ENCODE results near the gene WDR64.

The WDR64 gene

DNA sequence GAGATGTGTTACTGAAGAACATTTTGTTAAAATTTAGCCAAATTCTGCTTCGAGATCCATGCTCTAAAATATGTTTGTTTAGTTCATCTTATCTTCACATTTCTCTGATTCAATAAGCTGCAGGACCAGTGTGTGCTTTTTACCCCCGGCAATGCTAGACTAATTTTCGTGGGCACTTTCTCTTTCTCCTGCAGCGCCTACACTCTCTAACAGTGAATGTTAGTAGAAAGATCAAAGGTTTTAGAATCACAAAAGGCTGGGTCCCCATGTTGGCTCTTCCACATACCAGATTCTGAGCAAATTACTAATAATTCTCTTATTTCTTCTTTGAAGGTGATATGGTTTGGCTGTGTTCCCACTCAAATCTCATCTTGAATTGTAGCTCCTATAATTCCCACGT lies 20.4 kb upstream of the WDR64 start:
- no peak for DNase-seq (ENCODE audit: low read depth in 2 of 2)

DNA sequence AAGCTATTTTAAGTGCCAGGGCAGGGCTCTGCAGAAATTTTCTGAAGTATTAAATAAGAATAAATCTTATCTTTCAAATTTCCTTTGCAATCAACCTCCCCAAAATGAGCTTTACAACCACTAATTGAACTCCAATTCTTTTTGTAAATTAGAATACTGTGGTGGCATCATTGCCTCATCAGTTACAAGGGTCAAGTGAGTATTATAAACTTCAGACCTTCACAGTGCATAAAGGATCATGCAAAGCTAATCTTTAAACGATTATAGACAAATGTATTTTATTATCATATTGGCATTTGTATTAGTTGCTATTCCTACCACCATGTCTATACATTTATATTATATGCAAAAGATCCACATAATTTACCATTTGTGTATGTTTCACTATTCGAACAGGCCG lies 19.1 kb upstream of the WDR64 start:
- no peak for DNase-seq (ENCODE audit: low read depth in 2 of 2)

DNA sequence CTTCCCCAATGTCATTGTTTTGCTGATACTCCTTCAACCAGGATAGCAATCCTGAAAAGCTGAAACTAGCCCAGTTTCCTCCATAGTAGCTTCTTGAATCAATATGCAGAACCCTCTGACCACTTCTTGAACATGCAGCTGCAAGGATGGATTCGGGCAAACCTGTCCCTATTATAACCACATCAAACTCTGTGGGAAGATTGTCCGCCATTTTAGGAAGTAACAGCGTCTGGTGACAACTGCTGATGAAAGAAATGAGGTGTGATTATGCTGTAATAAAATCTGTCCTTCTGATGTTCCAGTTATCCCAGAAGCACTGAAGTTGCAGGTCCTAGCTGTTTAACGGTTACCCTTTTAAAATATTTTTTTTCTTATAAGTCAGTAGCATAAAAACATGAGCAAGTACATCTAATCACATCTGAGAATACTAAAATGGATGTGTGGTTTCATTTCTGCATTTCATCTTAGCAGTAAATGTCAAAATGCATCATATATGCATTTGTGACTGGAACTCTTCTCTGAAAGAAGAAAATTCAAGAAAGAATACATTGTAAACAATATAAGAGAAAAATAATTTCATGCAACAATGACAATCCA lies 16.4 kb upstream of the WDR64 start:
- no peak for DNase-seq (ENCODE audit: low read depth in 2 of 2)

DNA sequence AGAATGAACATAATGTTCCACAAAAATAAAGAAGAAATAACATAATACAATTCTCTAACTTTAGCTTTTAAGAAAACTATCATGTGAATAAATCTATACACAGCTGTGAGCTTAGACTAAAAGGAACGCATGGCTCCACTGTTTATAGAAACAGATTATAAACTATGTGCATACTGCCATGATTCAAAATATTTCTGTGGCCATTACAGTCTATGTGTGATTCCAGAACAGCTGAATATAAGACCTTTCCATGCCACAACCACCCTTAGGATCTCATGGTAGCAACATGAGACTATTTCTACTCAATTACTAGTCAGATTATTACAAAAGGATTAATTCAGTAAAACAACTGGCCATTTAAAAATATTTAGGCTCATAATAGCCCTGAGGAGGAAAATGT lies 15.8 kb upstream of the WDR64 start:
- no peak for DNase-seq (ENCODE audit: low read depth in 2 of 2)

DNA sequence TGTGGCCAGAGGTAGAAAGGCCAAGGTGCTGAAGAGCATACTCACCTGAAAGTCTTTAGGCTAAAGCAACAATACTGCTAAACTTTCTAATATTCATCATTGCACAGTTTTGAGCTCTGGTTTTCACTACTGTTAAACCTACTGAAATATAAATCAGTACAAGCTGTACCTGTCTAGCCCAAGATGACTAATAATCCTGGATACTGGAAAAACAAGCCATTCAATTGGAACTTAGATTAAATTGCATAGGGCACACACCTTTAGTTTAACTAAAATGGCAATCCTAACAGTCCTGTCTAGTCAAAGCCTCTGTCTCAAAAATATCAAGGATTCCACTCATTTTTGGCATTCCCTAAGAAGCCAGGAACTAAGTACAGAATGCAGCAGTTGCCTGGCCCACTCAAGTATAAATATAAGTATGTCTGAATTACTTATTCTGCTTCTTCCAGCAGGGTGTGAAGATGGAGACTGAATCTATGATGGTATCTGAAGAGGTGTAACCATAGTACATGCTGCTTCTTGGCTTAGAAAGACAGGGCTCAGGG lies 15.0 kb upstream of the WDR64 start:
- no peak for DNase-seq (ENCODE audit: low read depth in 2 of 2)

DNA sequence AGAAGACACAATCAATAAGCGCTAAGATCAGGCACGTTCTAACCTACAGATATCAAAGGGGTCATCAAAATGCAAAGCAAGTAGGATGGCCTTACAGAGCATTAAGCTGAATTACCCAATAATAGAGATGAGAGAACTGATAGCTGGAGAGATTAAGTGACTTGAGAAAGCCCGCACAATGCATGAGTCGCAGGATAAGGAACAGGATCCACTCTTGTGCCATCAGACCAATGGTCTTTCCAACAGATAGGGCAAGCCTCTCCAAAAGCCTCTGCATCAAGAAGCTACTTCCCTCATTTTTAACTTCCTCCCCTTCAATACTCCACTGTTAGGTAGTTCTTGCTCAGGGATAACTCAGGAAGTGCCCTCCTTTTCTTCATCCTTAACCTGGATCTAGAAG lies 14.5 kb upstream of the WDR64 start:
- DNase-seq (ENCODE audit: low read depth in 2 of 2) = no peak

DNA sequence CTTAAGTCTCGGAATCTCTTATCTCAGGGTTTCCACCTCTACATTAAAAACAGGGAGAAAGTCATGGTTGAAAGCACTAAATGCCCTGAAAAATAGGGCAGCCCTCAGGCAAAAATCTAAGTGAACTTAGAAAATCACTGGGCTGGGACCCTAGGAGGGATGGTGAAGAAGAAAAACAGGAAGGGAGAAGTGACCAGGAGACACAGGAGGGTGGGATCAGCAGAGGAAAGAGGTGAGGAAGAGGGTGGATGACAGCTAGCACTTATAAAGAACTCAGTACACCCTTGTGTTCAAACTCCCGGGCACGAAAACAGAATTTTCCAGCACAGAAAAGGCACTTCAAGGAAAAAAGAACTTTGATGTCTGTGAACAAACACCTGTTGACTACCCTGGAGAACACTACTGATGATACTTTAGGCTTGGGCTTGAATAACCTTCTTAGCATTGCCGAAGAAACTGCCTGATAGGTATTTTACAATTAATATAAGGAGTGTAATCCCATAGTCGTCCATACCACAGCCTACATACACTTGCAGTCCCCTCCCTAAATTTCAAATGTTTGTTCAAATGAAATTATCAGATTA lies 13.9 kb upstream of the WDR64 start:
- DNase-seq (ENCODE audit: low read depth in 2 of 2) = no peak

DNA sequence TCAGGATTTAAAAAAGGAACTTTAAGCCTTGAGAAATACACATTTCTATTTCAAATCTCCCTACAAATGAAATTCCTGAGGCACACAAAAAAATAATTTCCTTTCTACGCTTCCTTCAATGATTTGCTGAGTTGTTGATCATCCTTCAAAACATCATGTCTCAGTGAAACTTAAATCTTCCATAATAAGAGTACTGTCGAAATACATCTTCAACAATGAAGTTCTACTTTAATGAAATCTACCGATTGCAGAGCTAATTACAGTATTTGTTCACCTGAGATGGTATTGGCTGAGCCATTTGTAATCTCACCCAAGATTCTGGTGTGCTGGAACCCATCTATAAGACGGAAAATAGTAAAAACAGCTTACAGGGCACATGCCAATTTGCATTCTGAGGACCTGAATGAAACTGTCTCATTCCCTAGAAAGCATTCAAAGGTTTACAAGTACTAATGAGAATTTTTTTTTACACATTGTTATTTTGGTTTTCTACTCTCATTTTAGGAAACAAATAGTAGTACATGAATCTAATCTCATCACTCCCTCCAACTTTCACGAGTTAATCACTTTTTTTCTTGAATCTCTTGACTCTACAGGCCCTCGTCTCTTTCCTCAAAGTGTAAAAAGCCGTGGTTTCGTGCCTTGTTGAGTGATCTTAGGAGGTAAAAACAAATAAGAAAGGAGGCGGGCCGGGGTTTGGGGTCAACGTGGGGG lies 13.0 kb upstream of the WDR64 start:
- no peak for DNase-seq (ENCODE audit: low read depth in 2 of 2)

DNA sequence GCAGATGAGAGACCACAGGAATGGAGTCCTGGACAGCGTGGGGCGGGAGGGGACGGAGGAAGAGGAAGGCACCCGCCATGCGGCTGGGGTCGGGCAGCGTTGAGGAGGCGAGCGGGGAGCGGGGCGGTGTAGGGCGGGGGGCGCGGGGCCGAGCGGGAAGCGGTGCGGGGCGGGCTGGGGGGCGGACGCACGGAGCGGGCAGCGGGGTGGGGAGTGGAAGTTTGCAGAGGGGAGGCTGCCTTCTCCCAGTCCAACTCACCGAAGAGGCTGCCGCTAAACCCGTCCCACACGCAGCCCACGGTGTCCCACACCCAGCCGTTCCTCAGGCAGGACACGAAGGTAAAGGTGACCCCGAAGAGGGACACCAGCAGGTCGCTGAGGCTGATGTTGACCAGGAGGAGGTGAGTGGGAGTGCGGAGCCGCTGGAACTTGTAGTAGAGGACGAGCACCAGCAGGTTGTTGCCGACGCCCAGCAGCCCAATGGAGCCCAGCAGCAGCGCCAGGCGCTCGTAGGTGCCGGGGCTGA lies 12.4 kb upstream of the WDR64 start:
- peak in 1 of 2 donors; percentile 25 for DNase-seq (ENCODE audit: low read depth in 2 of 2)

DNA sequence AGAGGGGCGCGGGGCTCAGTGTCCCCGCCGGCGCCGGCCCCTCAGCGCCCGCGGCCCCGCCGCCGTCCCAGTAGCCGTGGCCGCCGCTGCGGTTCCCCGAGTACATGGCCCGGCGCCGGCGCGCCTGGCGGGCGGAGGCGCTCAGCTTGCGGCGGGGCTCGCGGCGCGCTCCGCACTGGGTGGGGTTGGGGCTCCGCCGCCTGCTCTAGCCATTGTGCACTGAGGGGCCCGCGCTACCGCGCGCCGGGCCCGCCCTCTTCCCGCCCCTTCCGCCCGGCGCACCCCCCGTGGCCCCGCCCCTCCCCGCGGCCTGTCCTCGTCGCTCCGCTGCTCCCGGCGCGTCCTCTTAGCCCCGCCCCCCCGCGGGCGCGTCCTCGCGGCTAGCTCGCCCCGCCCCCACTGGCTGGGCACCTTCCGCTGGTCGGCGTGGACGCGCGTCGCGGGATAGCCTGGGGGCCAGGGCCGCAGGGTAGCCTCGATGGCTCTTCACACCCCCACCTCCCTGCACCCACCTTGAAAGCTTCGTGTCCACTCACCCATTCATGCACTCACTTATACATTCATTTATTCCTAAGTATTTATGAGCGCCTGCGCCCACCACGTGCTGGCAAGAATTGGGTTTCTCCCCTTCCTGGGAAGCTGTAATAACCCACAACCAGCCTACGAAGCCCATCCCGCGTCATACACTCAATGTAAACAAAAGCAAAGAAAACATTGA lies 11.8 kb upstream of the WDR64 start, which contains the start of the genes CHML and OPN3:
Gene CHML (minus strand): TSS at position 221 of the 718 bp plus-strand sequence. CDS start 4,603 bp downstream, outside the sequence.
Gene OPN3 (minus strand): TSS at position 221 of the 718 bp plus-strand sequence. CDS start 115 bp downstream, at position 106.
- DNase-seq (ENCODE audit: low read depth in 2 of 2) = peak; percentile 88 to 93

DNA sequence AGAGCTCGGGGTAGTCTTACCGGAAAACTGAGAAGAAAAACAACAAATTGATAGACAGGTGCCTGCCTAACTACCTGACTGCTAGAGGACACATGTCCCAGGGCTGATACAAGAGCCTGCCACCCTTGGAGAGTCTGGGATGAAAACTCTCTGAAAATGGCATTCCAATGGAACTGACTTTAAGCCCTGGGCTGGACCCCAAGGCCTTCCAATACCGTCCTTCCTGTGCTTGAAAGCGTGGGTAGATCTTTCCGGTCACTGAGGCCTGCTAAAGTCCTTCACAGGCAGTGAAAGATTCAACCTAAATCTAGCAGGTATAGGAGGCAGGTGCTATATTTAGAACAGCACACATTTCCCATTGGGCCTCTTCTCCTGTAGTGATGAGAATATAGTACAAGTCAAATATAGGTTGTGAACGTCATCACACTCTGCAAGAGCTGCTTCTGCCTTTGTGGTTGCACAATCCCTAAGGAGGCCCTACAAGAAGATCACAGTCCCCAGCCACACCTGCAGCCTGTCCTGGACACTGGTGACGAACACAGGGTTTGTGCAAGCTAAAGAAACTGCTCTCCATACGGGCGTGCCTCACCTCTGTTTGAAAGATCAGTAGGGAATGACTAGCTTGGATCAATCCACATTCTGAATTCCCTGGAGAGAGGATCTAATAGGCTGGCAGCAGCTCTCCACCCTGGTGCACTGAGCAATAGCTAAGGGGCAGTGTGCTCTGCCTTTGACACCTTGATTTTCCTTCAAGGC lies 11.0 kb upstream of the WDR64 start:
- no peak for DNase-seq (ENCODE audit: low read depth in 2 of 2)

DNA sequence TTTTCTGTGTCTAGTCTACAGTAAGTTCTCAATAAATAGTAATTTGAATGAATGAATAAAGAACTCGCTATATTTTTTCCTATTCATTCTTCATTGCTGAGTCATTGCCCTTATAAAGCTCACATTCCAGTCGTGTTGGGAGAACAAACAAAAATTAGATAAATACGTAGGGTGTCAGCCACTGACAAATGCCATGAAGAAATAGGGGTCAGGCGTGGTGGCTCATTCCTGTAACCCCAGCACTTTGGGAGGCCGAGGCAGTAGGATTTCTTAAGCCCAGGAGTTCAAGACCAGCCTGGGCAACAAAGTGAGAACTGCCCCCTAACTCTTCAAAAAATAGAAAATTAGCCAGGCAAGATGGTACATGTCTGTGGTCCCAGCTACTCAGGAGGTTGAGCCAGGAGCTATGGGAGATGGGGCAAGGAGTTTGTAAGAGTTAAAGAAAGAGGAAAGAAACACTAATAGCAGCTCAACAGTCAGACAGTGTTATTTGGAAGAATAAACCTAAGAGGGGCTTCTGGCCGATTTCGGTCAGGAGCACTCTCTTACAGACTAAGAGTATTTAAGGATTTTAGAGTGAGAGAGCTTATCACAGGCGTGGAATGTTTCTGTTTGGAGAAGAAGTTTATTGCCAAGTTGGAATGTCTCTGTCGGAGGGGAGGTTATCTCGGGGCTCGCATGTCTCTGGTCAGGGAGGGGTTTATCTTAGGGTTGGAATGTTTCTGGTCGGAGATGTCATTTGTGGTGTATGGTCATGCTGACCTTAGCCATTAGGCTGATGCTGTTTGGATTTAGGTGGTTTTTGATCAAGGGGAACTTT lies 10.1 kb upstream of the WDR64 start:
- no peak for DNase-seq (ENCODE audit: low read depth in 2 of 2)

DNA sequence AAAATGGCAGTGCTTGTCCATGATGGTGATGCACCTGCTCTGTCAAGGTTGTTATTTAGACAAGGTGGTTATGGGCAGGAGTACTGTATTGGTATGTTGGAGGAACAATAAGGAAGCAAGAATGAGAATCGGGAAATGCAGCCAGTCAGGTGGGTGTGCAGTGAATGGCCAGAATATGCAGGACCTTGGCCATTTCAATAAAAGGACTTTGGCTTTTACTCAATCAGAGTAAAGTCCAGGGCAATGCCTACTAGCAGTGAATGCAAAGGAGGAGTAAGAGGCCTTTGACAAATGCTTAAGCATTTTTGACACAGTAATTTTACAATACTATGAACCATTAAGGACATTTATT lies 9.5 kb upstream of the WDR64 start:
- DNase-seq (ENCODE audit: low read depth in 2 of 2) = no peak

DNA sequence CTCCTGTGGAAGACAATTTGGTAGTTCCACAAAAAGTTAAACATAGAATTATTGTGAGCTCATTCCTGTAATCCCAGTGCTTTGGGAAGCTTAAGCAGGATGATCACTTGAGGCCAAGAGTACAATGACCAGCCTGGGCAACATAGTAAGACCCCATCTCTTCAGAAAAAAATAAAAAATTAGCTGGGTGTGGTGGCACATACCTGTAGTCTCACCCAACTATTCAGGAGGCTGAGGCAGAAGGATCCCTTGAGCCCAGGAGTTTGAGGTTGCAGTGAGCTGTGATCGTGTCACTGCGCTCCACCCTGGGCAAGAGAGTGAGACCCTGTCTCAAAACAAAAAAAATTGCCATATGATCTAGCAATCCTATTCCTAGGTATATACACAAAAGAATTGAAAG lies 7.8 kb upstream of the WDR64 start:
- DNase-seq (ENCODE audit: low read depth in 2 of 2) = no peak

DNA sequence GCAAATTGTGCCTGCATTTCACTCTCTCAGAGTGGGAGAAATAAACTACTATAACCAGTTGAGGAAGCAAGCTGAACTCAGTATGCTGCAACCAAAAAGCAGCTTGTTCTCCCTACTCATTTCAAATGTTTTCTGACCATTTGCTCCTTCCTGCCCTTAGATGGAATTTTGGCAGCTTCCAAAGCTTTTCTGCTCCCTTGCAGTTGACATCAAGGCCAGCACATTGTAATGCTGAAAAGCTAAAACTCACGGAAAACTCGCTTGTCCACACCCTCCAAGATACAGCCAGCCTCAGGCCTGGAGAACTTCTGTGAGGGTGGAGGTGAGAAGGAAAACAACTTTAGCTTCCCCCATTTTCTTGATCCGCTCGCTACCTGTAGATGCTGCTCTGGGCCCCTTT lies 6.9 kb upstream of the WDR64 start:
- no peak for DNase-seq (ENCODE audit: low read depth in 2 of 2)

DNA sequence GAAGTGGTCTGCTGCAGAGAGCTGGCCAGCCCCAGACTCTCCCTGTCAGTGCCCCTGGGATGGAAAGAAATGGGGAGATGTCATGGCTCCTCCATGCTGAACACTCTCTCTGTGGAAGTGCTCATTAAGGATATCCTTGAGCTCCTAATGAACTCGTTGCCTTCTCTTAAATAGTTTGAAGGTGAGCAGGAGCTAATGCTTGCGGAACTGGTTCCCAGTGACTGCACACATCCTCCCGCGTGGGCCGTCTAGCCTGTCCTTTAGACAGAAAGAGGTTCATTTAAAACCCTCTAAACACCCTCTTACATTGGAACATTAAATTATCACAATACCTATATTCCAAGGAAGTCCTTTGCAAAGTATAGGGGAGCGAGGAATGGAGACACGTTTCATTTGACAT lies 5.9 kb upstream of the WDR64 start:
- DNase-seq (ENCODE audit: low read depth in 2 of 2) = no peak

DNA sequence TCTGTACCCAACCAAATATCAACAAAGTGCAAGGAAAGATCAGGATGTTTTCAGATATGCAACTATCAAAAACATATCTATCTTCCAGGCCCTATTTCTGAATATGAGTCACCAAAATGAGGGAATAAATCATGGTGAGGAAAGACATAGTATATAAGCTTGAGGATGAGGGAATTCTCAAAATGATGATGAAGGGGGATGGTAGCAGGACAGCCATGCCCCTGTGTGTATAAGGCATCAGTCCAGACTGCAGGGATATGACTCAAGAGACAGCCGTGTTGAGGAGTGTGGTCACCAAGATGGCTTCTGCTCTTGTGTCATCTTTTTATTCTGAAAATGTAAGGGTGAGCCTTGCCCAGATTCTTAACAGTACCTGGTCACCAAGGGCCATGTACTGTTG lies 4.4 kb upstream of the WDR64 start:
- no peak for DNase-seq (ENCODE audit: low read depth in 2 of 2)

DNA sequence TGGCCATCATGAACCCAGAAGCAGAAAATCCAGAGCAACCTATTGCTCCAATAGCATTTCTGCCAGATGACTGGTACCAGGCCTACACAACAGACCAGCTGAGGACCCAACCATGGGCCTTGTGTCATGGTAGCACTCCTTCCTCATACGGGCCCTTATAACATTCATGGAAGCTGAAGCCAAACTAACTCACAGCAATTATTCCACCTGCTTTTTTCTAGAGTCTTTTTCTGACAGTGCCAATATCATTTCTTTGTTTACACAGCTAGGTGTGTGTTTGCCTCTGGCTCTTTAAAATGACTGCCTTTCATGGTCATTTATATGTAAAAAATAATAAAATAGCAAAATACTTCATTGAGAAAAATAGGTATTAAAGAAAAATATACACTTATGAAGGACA lies 3.9 kb upstream of the WDR64 start:
- no peak for DNase-seq (ENCODE audit: low read depth in 2 of 2)

DNA sequence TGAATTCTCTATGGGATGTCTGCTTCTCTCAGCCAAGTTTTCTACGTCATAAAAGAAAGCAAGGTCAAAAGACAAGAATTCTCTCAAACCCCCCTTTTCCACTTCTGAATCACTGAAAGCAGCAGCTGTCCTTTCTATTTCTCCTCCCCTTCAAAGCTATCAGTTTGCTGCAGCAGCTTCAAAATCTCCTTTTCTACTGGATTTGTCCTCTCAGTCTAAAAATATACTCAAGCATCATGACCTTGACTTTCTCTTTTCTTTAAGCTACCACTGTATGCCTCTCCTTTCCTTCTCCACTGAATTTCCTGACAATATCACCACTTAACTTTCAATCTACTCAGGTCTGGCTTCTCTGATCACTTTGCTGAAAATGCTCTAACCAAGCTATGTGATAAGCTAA lies 1.9 kb downstream of the WDR64 start:
- DNase-seq (ENCODE audit: low read depth in 2 of 2) = no peak

DNA sequence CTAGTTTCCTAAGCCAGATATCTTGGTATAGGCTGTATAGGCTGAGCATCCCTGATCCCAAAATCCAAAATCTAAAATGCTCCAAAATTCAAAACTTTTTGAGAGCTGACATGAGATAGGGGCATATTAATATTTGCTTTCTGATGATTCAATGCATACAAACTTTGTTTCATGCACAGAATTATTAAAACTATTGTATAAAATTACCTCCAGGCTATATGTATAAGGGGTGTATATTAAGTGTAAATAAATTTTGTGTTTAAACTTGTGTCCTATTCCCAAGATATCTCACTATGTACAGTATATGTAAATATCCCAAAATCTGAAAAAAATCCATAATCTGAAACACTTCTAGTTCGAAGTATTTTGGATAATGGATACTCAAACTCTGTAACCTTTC lies 2.6 kb downstream of the WDR64 start:
- DNase-seq (ENCODE audit: low read depth in 2 of 2) = no peak
